K562 (cell line): ENCODE data around the gene EFCAB12. TPM values are rescaled to one million over a fixed set of nuclear protein-coding genes. Genes with fewer than 3 reads are reported as not detected.
"Not testable (repeated sequence)": the region's sequence is repeated elsewhere in the genome, so short reads cannot be mapped to it uniquely, and the experiment has no call there.

Source experiments
- ATAC-seq: fragments of 200-7000 bp; cut with Tn5 transposase; 3 replicates; pipeline ENCODE4 v1.9.1; 2020; ENCODE audit warnings: moderate library complexity
- BruUV-seq: library from RNA; stranded (reverse); fragments of 400-500 nt; replicated peaks from 2 replicates; lab custom pipeline; 2021; lab: Mats Ljungman, UMichigan
- CTCF ChIA-PET: fragments of 300-600 bp; formaldehyde crosslinking; extraction: SDS; loops from one replicate; lab custom pipeline; 2021; ENCODE audit warnings: low intra/inter-chr PET ratio; lab: Yijun Ruan, JAX
- POLR2A ChIA-PET: fragments of 300-600, 350-650 bp; sonication (Branson Sonifier 250); formaldehyde crosslinking; extraction: SDS; loops from one replicate; lab custom pipeline; 2021; ENCODE audit warnings: antibody characterized with exemption, inconsistent platforms; lab: Yijun Ruan, JAX
- DNase-seq, 4 experiments: peaks; one replicate each; pipeline versions ENCODE4 v3.0.0 to v3.0.0-alpha.2; 2011 to 2018; ENCODE audit warnings: low spot score in 3 of 4, mixed read lengths in 3 of 4; ENCODE audit errors: extremely low read depth in 1 of 4
- FAIRE-seq: peaks from 2 replicates; lab custom pipeline; 2011; peaks lifted over from hg19 to GRCh38; lab: Jason Lieb, UNC
- H2AFZ ChIP-seq: 2 replicates; pipeline ENCODE4 v1.6.0; 2011; ENCODE audit warnings: low read depth, low read length, control low read depth, inconsistent platforms
- H3K27ac ChIP-seq: fragments of 200-600 bp; 3 replicates; pipeline ENCODE4 v1.8.0; 2011; ENCODE audit warnings: low read depth, mild to moderate bottlenecking, control low read depth, inconsistent platforms, low read length, moderate library complexity, mixed read lengths; ENCODE audit errors: extremely low read depth
- H3K27me3 ChIP-seq, 2 experiments: fragments of 300-600 bp in 1 of 2; 2 replicates in 1 of 2; 3 replicates in 1 of 2; pipeline versions ENCODE4 v1.6.0 to v1.8.0; 2011; ENCODE audit warnings: inconsistent platforms in 2 of 2, low read length in 2 of 2, mild to moderate bottlenecking in 1 of 2, mixed read lengths in 1 of 2, moderate library complexity in 1 of 2; ENCODE audit not compliant: control insufficient read depth in 2 of 2, insufficient read depth in 2 of 2
- H3K36me3 ChIP-seq: fragments of 300-600 bp; 3 replicates; pipeline ENCODE4 v1.8.0; 2011; ENCODE audit warnings: mild to moderate bottlenecking, low read length, inconsistent platforms; ENCODE audit not compliant: control insufficient read depth, insufficient read depth
- H3K4me1 ChIP-seq, 2 experiments: fragments of 200-600 bp in 1 of 2; replicated peaks in 1 of 2; 2 replicates in 1 of 2; 3 replicates in 1 of 2; pipeline versions ENCODE4 v1.5.1 to v1.8.0; 2011; ENCODE audit warnings: inconsistent platforms in 2 of 2, low read length in 2 of 2, mild to moderate bottlenecking in 1 of 2, mixed read lengths in 1 of 2, moderate library complexity in 1 of 2; ENCODE audit not compliant: control insufficient read depth in 2 of 2, insufficient read depth in 2 of 2
- H3K4me2 ChIP-seq: 2 replicates; pipeline ENCODE4 v1.6.1; 2011; ENCODE audit warnings: low read length, control low read depth, inconsistent platforms, mixed read lengths; ENCODE audit not compliant: insufficient read depth
- H3K4me3 ChIP-seq: fragments of 200-600 bp; sonication (generic), shearing (Covaris generic); 2 replicates; pipeline ENCODE4 v1.5.1; 2016; ENCODE audit warnings: control low read depth, inconsistent platforms
- H3K79me2 ChIP-seq: fragments of 200-600 bp; 3 replicates; pipeline ENCODE4 v1.8.0; 2011; ENCODE audit warnings: low read length, inconsistent platforms; ENCODE audit not compliant: control insufficient read depth, insufficient read depth
- H3K9ac ChIP-seq, 2 experiments: 2 replicates each; pipeline versions ENCODE4 v1.6.0 to v1.6.1; 2011; ENCODE audit warnings: low read depth in 2 of 2, low read length in 2 of 2, control low read depth in 1 of 2, inconsistent platforms in 1 of 2, mild to moderate bottlenecking in 1 of 2, mixed read lengths in 1 of 2; ENCODE audit not compliant: insufficient read depth in 1 of 2
- H3K9me1 ChIP-seq: one replicate; pipeline ENCODE4 v1.6.0; 2011; ENCODE audit warnings: inconsistent platforms, mild to moderate bottlenecking, low read length, moderate library complexity; ENCODE audit not compliant: control insufficient read depth, insufficient read depth
- H3K9me3 ChIP-seq: replicated peaks from 2 replicates; pipeline ENCODE4 v1.5.1; 2011; ENCODE audit warnings: low read depth, low read length, inconsistent platforms; ENCODE audit not compliant: control insufficient read depth, insufficient read depth
- H4K20me1 ChIP-seq: replicated peaks from 2 replicates; pipeline ENCODE4 v1.6.1; 2011; ENCODE audit warnings: low read length, inconsistent platforms, mixed read lengths; ENCODE audit not compliant: control insufficient read depth, insufficient read depth
- CHD1 ChIP-seq: fragments of 200-600 bp; sonication (generic); IDR thresholded peaks from one replicate; pipeline ENCODE4 v1.6.1; 2012; ENCODE audit warnings: mild to moderate bottlenecking, moderate library complexity, low read length, inconsistent platforms
- JUNB ChIP-seq: fragments of 450-650 bp; formaldehyde crosslinking; conservative IDR thresholded peaks from 2 replicates; pipeline ENCODE4 v1.4.0; 2020; ENCODE audit warnings: mild to moderate bottlenecking
- PCBP2 ChIP-seq: fragments of 200-400 bp; formaldehyde crosslinking; IDR thresholded peaks from 2 replicates; pipeline ENCODE4 v1.6.1; 2018; ENCODE audit warnings: low read length, low read depth, mild to moderate bottlenecking, moderate library complexity; ENCODE audit not compliant: poor library complexity, severe bottlenecking
- PHB ChIP-seq: fragments of 250-450 bp; sonication (Bioruptor Pico); IDR thresholded peaks from 2 replicates; pipeline ENCODE4 v1.5.0; 2021
- POU5F1 ChIP-seq: fragments of 150-350 bp; IDR thresholded peaks from 2 replicates; pipeline ENCODE4 v1.6.1; 2014; ENCODE audit warnings: borderline replicate concordance, low read length, low read depth, mild to moderate bottlenecking; ENCODE audit not compliant: partially characterized antibody
- STAT5A ChIP-seq: IDR thresholded peaks from 2 replicates; pipeline ENCODE4 v1.6.1; 2012; ENCODE audit warnings: low read length, inconsistent platforms, borderline replicate concordance
- ZNF134 ChIP-seq: fragments of 250-450 bp; sonication (Bioruptor Pico); conservative IDR thresholded peaks from 2 replicates; pipeline ENCODE4 v1.4.0; 2020
- ZNF589 ChIP-seq: fragments of 200-800 bp; sonication (Bioruptor generic); IDR thresholded peaks from 2 replicates; pipeline ENCODE4 v1.6.1; 2016; ENCODE audit warnings: low read depth, missing genetic modification characterization, missing compliant biosample characterization
- ZNF785 ChIP-seq: fragments of 250-450 bp; sonication (Bioruptor Pico); IDR thresholded peaks from 2 replicates; pipeline ENCODE4 v1.4.0; 2020; ENCODE audit warnings: mild to moderate bottlenecking
- WGBS: fragments of 100-300 bp; shearing (Covaris generic); methylation state at CpG from one replicate; pipeline ENCODE4 v1.1.6; 2016; ENCODE audit warnings: low coverage, mixed read lengths; ENCODE audit not compliant: insufficient coverage; ENCODE audit errors: missing lambda C conversion rate; 5-methylcytosine and 5-hydroxymethylcytosine counted together
- in situ Hi-C: fragments of 300-500 bp; cut with MboI; formaldehyde crosslinking; loops from 4 replicates; pipeline ENCODE4 v1.15.0; 2018; ENCODE audit warnings: inconsistent platforms, mixed read lengths
- intact Hi-C: fragments of 100-400 bp; cut with micrococcal nuclease; formaldehyde crosslinking; loops from 2 replicates; pipeline ENCODE4 v1.14.2; 2022
- polyA plus RNA-seq, 8 experiments: library from polyadenylated mRNA; depleted of rRNA in 4 of 8; stranded (reverse) in 5 of 8; unstranded in 3 of 8; fragments of >200 nt; fragmentation: Nextera tagmentation in 2 of 8; fragmentation: Illumina TruSeq in 1 of 8; extraction: Ambion mirVana in 2 of 8; extraction: Trizol in 1 of 8; gene quantifications; 2 replicates each; pipeline versions ENCODE4 v1.2.1 to v1.2.3, GENCODE V29; 2011 to 2014; ENCODE audit warnings: inconsistent platforms in 1 of 8, missing spikeins in 1 of 8
- total RNA-seq, 7 experiments: library from RNA; depleted of rRNA in 6 of 7; stranded (reverse); fragments of >200 nt in 6 of 7; fragmentation: Illumina TruSeq in 2 of 7; extraction: Trizol in 2 of 7; gene quantifications; 2 replicates each; pipeline versions ENCODE4 v1.2.1 to v1.2.3, GENCODE V29; 2011 to 2021; ENCODE audit warnings: low replicate concordance in 1 of 7

The EFCAB12 gene
- total and polyA plus RNA-seq, 9 of the 15 experiments (the other 6 are each of a cell fraction or from before 2014, with no cell fraction given) = 0.08 to 0.95 (median 0.56) TPM; not detected in 1

DNA sequence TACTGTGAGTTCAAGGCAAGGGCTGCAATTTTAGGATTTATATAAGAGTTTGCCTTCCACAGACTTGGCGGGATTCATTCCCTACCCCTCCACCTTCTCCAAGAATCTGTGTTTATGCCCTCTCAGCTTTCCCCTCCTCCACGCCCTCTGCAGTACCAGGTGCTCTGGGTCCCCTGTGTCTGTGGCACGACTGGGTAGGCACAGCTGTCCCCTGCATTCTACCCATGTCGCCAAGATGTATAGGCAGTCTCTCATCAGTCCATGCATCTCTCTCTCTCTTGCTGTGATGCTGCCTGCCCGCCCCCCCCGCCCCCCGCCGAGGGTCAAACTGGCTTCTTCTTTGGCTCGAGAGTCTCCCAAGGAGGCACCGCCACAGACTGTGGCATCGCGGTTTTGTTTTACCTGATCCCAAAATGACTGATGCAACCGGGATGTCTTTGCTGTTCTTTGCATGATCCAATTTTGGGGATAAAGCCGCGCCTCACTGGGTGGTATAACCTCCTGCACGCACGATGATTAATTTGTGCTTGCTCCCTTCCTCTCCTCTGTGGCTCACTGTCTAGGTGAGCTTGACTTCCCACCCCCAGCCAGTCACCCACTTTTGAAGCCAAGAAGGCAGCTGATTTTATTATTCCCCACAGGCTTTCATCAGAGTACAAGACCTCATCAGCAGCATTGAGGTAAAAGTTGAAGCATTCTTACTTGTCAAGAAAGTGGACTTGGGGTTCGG lies 43.7 kb downstream of the EFCAB12 start:
- Histone ChIP-seq H3K27me3 (no peaks in the 10 kb centered on the region), H2AFZ (no peak overlapping the region), H3K9me3 (no peaks in the 10 kb centered on the region), H3K4me3 (no peak overlapping the region), H3K4me2 (0 out of 2 replicates have a peak overlapping the region, but pooled peaks have one; percentile 11), H3K36me3 (peaks cover 24% of the 10 kb centered on the region; the same call in 1 of the 3 replicates), H3K9ac (no peak overlapping the region), H3K27ac (no peak overlapping the region), H3K9me1 (no peaks in the 10 kb centered on the region), H4K20me1 (no peaks in the 10 kb centered on the region), H3K79me2 (no peaks in the 10 kb centered on the region), H3K4me1 (peaks cover 0 to 2% of the 10 kb centered on the region in 2 experiments; a peak in 3 of 5 replicates)
- ATAC-seq (no peak), FAIRE-seq (no peak), DNase-seq (no peak)
- POLR2A ChIA-PET = interaction anchor here (0.6 to 1.4 kb wide), 2 partner anchors 42 to 69 kb away, joined by 3 read pairs; a partner anchor contains a TSS
- CTCF ChIA-PET = no interaction called here
- no TSS peak for BruUV-seq
- intact Hi-C loops (loop anchor here (5.0 to 10.0 kb wide), 2 partner anchors 53 to 220 kb away; partner anchors contain the start of genes MBD4 and PLXND1), in situ Hi-C loops (loop anchor here (25.0 kb wide), 1 partner anchor 428 kb away; no protein-coding TSS in a partner anchor)
- TF ChIP-seq PHB (CRISPR knock-in tag) = no peak
- no peak for TF ChIP-seq ZNF785 (CRISPR knock-in tag)
- no peak for TF ChIP-seq PCBP2
- no peak for TF ChIP-seq JUNB
- no peak for TF ChIP-seq ZNF134 (CRISPR knock-in tag)
- TF ChIP-seq CHD1 = no peak
- no peak for TF ChIP-seq POU5F1
- TF ChIP-seq ZNF589 (CRISPR knock-in tag) = no peak
- TF ChIP-seq STAT5A = no peak
- WGBS = 83% methylated on average over 11 of the region's 18 CpGs

GRCh38 chr3:129384103-129384502 lies 44.3 kb downstream of the EFCAB12 start:
- H3K4me3 ChIP-seq, H3K4me1 ChIP-seq, H3K9me1 ChIP-seq, H3K27ac ChIP-seq, BruUV-seq, H3K79me2 ChIP-seq, DNase-seq, ATAC-seq, H3K27me3 ChIP-seq, H2AFZ ChIP-seq, H3K9ac ChIP-seq, FAIRE-seq, H4K20me1 ChIP-seq, H3K9me3 ChIP-seq, CTCF ChIA-PET, H3K4me2 ChIP-seq: not testable (repeated sequence)
- WGBS = 60% methylated on average over 3 of the region's 5 CpGs
- intact Hi-C loops = loop anchor here (5.0 to 10.0 kb wide), 2 partner anchors 53 to 221 kb away; partner anchors contain the start of genes MBD4 and PLXND1
- POLR2A ChIA-PET = interaction anchor here (1.2 kb wide), 1 partner anchor 30 kb away, joined by 3 read pairs; no protein-coding TSS in a partner anchor
- peaks cover 18% of the 10 kb centered on the region; the same call in 1 of the 3 replicates for H3K36me3 ChIP-seq
- in situ Hi-C loops = loop anchor here (25.0 kb wide), 1 partner anchor 428 kb away; no protein-coding TSS in a partner anchor
